GM12874 (cell line): ENCODE results near the gene NHERF2.

ENCODE experiments used
- TF ChIP-seq, protein P1 (sequence below): IDR thresholded peaks from 2 replicates; pipeline ENCODE4 v1.5.1; 2011; ENCODE audit warnings: low read depth, mild to moderate bottlenecking, control low read depth, low read length, moderate library complexity; ENCODE audit not compliant: insufficient read depth

The NHERF2 gene

GRCh38 chr16:2033057-2033908 lies 6.6 kb downstream of the NHERF2 start:
- TF ChIP-seq, protein P1, sequence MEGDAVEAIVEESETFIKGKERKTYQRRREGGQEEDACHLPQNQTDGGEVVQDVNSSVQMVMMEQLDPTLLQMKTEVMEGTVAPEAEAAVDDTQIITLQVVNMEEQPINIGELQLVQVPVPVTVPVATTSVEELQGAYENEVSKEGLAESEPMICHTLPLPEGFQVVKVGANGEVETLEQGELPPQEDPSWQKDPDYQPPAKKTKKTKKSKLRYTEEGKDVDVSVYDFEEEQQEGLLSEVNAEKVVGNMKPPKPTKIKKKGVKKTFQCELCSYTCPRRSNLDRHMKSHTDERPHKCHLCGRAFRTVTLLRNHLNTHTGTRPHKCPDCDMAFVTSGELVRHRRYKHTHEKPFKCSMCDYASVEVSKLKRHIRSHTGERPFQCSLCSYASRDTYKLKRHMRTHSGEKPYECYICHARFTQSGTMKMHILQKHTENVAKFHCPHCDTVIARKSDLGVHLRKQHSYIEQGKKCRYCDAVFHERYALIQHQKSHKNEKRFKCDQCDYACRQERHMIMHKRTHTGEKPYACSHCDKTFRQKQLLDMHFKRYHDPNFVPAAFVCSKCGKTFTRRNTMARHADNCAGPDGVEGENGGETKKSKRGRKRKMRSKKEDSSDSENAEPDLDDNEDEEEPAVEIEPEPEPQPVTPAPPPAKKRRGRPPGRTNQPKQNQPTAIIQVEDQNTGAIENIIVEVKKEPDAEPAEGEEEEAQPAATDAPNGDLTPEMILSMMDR = no peak

DNA sequence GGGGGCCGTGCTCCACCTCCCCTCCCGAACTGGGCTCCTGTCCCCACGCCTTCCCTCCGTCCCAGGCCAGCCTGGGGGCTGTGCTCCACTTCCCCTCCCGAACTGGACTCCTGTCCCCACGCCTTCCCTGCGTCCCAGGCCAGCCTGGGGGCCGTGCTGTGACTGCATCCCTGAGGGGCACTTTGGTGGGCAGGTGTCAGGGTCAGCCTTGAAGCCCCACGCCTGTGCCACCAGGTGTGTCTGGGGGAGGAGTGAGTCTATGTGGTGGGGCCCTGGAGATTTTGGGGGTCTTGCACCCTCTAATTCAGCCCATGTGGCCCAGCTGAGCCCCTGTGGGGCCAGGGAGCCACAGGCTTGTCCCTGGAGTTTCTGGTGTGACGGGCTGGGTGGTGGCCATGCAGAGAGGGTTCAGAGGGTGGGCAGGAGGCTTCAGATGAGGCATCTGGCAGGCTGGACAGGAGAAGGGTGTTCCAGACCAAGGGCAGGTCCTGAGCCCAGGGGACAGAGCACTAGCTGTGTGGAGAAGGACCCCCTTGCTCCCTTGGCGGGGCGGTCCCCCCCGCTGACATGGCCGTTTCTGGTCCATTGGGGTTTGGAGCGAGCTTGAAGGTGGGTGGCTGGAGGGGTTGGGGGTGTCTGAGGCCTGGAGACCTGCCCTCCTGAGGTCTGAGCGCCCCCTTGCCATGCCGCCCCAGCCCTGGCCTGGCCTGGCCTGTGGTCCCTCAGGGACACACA lies 8.2 kb downstream of the NHERF2 start:
- TF ChIP-seq, protein P1 = no peak

DNA sequence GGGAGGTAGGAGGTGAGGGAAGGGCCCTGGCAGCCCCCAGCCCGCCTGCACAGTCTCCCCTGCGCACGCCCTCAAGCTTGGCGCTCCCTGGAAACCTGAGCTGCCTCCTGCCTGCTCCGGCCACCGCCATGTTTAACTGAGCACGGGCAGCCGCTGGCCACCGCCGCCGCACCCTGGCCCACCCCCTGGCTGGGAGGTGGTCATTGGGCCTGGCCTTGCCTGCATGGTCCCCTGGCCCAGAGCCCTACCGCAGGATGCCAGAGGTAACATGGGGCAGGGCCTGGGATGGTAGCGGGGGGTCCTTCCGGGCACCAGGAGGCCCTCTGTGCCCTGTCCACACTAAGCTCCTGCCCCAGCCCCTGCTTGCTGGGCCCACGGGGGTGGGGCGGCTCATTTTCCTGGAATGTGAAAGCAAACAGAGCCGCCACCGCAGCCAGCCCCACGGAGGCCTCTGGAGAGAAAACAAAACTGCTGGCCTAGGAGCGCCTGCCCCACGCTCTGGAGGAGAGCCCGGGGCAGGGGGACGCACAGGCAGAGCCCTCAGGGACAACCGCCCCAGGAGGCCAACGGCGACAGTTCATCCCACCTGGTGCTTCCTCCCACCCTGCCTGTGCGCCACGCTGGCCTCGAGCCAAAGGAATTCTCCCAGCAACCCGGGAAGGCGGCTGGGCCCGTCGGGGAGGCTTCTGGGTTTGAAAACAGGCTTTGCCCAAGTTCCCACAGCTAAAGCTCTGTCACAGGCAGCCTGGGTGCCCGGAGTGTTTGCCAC lies 8.9 kb downstream of the NHERF2 start:
- TF ChIP-seq, protein P1 = no peak

DNA sequence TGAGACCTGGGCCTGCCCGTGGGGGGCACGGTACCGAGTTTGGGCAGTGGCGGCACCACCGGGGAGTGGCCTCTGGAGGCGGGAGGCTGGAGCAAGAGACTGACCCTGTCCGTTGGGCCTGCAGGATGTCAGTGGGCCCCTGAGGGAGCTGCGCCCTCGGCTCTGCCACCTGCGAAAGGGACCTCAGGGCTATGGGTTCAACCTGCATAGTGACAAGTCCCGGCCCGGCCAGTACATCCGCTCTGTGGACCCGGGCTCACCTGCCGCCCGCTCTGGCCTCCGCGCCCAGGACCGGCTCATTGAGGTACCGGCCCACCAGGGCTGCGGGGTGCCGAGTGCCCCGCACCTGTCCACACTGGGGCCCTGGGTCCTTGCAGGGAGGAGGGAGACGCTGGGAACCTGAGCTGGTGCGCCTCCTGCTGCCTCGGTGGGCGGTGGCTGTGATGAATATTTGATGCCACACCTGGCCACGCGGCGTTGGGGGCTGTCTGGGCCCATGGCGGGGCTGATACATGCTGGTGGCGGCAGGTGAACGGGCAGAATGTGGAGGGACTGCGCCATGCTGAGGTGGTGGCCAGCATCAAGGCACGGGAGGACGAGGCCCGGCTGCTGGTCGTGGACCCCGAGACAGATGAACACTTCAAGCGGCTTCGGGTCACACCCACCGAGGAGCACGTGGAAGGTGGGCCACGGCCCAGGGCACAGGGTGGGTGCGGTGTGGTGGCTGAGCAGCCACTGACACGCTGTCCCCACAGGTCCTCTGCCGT lies 9.7 kb downstream of the NHERF2 start:
- TF ChIP-seq, protein P1 = no peak

GRCh38 chr16:2037115-2037514 lies 10.4 kb downstream of the NHERF2 start:
- TF ChIP-seq, protein P1 = no peak

- TF ChIP-seq, protein P1 = no peak
Measured at GRCh38 chr16:2037647-2038381, 11.1 kb downstream of the NHERF2 start.
